ENCODE results near the gene SHISA9. TPM values are rescaled to one million over a fixed set of nuclear protein-coding genes. Genes with fewer than 3 reads are reported as not detected.

Gene SHISA9
- total RNA-seq, 3 donors from 2014 or later (not counting 1 experiment from before 2014, with no cell fraction given), result 0.05 TPM; not detected in 2

- TF ChIP-seq CTCF (IDR thresholded peaks at IDR 0.05), result no peak
- ATAC-seq, result no peak
Observed at GRCh38 chr16:12958366-12958765, 57.0 kb downstream of the SHISA9 start.

GRCh38 chr16:12959072-12959471 lies 57.7 kb downstream of the SHISA9 start:
- Mint-ChIP-seq H3K9me3 (peaks cover 0 to 4% of the 10 kb centered on the region in 2 donors), H3K27me3 (ENCODE audit: low read depth in 2 of 2) (no peaks in the 10 kb centered on the region), H3K4me3 (no peak overlapping the region), H3K27ac (no peak overlapping the region), H3K36me3 (no peaks in the 10 kb centered on the region), H3K4me1 (no peaks in the 10 kb centered on the region)
- Histone ChIP-seq H3K36me3 (ENCODE audit: control insufficient read depth, insufficient read depth, low read length) (no peaks in the 10 kb centered on the region), H3K9me3 (ENCODE audit: control insufficient read depth, insufficient read depth, low read length) (no peaks in the 10 kb centered on the region), H3K4me1 (ENCODE audit: control insufficient read depth, insufficient read depth, low read length) (no peaks in the 10 kb centered on the region), H3K27me3 (ENCODE audit: control insufficient read depth, insufficient read depth, low read length) (no peaks in the 10 kb centered on the region), H3K27ac (ENCODE audit: low read length) (no peak overlapping the region), H3K4me3 (ENCODE audit: low read length) (no peak overlapping the region)
- no peak for DNase-seq
- no peak for TF ChIP-seq CTCF (IDR thresholded peaks at IDR 0.05)
- intact Hi-C loops (cut with micrococcal nuclease), result no loop called here
- no peak for ATAC-seq

More at GRCh38 chr16:12958366-12958765, 57.0 kb downstream of the SHISA9 start:
- intact Hi-C loops (cut with micrococcal nuclease), result no loop called here
- no peaks in the 10 kb centered on the region for H3K27me3 Mint-ChIP-seq (ENCODE audit: low read depth in 2 of 2)
- no peak overlapping the region for H3K4me3 Mint-ChIP-seq
- Histone ChIP-seq H3K27ac (ENCODE audit: low read length) (no peak overlapping the region), H3K4me3 (ENCODE audit: low read length) (no peak overlapping the region), H3K4me1 (ENCODE audit: control insufficient read depth, insufficient read depth, low read length) (no peaks in the 10 kb centered on the region), H3K9me3 (ENCODE audit: control insufficient read depth, insufficient read depth, low read length) (no peaks in the 10 kb centered on the region), H3K27me3 (ENCODE audit: control insufficient read depth, insufficient read depth, low read length) (no peaks in the 10 kb centered on the region), H3K36me3 (ENCODE audit: control insufficient read depth, insufficient read depth, low read length) (no peaks in the 10 kb centered on the region)
- H3K9me3 Mint-ChIP-seq, result peaks cover 0 to 6% of the 10 kb centered on the region in 2 donors
- no peaks in the 10 kb centered on the region for H3K36me3 Mint-ChIP-seq
- no peak for DNase-seq
- H3K4me1 Mint-ChIP-seq, result no peaks in the 10 kb centered on the region
- no peak overlapping the region for H3K27ac Mint-ChIP-seq

- Histone ChIP-seq H3K36me3 (ENCODE audit: control insufficient read depth, insufficient read depth, low read length) (no peaks in the 10 kb centered on the region), H3K4me3 (ENCODE audit: low read length) (no peak overlapping the region), H3K9me3 (ENCODE audit: control insufficient read depth, insufficient read depth, low read length) (no peaks in the 10 kb centered on the region), H3K27ac (ENCODE audit: low read length) (no peak overlapping the region), H3K27me3 (ENCODE audit: control insufficient read depth, insufficient read depth, low read length) (no peaks in the 10 kb centered on the region), H3K4me1 (ENCODE audit: control insufficient read depth, insufficient read depth, low read length) (no peaks in the 10 kb centered on the region)
- Mint-ChIP-seq H3K4me1 (no peaks in the 10 kb centered on the region), H3K9me3 (peaks cover 0 to 6% of the 10 kb centered on the region in 2 donors), H3K27me3 (ENCODE audit: low read depth in 2 of 2) (no peaks in the 10 kb centered on the region), H3K27ac (no peak overlapping the region), H3K4me3 (no peak overlapping the region), H3K36me3 (no peaks in the 10 kb centered on the region)
- 79% methylated on average over 6 of the region's 6 CpGs for WGBS (ENCODE audit: insufficient coverage)
- intact Hi-C loops (cut with micrococcal nuclease), result no loop called here
- DNase-seq (no peak), ATAC-seq (no peak)
- TF ChIP-seq CTCF (IDR thresholded peaks at IDR 0.05), result no peak
Observed at GRCh38 chr16:12961626-12962025, 60.2 kb downstream of the SHISA9 start.

GRCh38 chr16:12964461-12964860 lies 63.1 kb downstream of the SHISA9 start:
- WGBS (ENCODE audit: insufficient coverage), result 74% methylated on average over 2 of the region's 2 CpGs

More at GRCh38 chr16:12964461-12964860, 63.1 kb downstream of the SHISA9 start:
- no peaks in the 10 kb centered on the region for H3K4me1 ChIP-seq (ENCODE audit: control insufficient read depth, insufficient read depth, low read length)
- no peak for ATAC-seq
- H3K27ac Mint-ChIP-seq, result no peak overlapping the region
- intact Hi-C loops (cut with micrococcal nuclease), result no loop called here
- no peak for TF ChIP-seq CTCF (IDR thresholded peaks at IDR 0.05)
- H3K4me3 Mint-ChIP-seq, result no peak overlapping the region
- no peaks in the 10 kb centered on the region for H3K36me3 ChIP-seq (ENCODE audit: control insufficient read depth, insufficient read depth, low read length)
- H3K4me1 Mint-ChIP-seq, result no peaks in the 10 kb centered on the region
- no peak for DNase-seq
- H3K27me3 Mint-ChIP-seq (ENCODE audit: low read depth in 2 of 2), result no peaks in the 10 kb centered on the region
- H3K4me3 ChIP-seq (ENCODE audit: low read length), result no peak overlapping the region
- no peaks in the 10 kb centered on the region for H3K36me3 Mint-ChIP-seq
- no peaks in the 10 kb centered on the region for H3K9me3 ChIP-seq (ENCODE audit: control insufficient read depth, insufficient read depth, low read length)
- no peak overlapping the region for H3K27ac ChIP-seq (ENCODE audit: low read length)
- H3K9me3 Mint-ChIP-seq, result peaks cover 0 to 6% of the 10 kb centered on the region in 2 donors
- H3K27me3 ChIP-seq (ENCODE audit: control insufficient read depth, insufficient read depth, low read length), result no peaks in the 10 kb centered on the region
